Loucy (cell line): Measurements from ENCODE around the gene SELL.

Experiments
- EZH2phosphoT487 ChIP-seq: fragments of 200-600 bp; IDR thresholded peaks from 2 replicates; pipeline ENCODE4 v1.6.1; 2018; ENCODE audit warnings: antibody characterized with exemption, mild to moderate bottlenecking, moderate library complexity, borderline replicate concordance
- TF ChIP-seq, protein P1 (sequence below): fragments of 200-600 bp; sonication (generic); conservative IDR thresholded peaks from 2 replicates; pipeline ENCODE4 v1.5.1; 2014; ENCODE audit warnings: mild to moderate bottlenecking, antibody characterized with exemption, low read length

- TF ChIP-seq, protein P1, sequence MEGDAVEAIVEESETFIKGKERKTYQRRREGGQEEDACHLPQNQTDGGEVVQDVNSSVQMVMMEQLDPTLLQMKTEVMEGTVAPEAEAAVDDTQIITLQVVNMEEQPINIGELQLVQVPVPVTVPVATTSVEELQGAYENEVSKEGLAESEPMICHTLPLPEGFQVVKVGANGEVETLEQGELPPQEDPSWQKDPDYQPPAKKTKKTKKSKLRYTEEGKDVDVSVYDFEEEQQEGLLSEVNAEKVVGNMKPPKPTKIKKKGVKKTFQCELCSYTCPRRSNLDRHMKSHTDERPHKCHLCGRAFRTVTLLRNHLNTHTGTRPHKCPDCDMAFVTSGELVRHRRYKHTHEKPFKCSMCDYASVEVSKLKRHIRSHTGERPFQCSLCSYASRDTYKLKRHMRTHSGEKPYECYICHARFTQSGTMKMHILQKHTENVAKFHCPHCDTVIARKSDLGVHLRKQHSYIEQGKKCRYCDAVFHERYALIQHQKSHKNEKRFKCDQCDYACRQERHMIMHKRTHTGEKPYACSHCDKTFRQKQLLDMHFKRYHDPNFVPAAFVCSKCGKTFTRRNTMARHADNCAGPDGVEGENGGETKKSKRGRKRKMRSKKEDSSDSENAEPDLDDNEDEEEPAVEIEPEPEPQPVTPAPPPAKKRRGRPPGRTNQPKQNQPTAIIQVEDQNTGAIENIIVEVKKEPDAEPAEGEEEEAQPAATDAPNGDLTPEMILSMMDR, result no peak
- TF ChIP-seq EZH2phosphoT487, result no peak
Measured at GRCh38 chr1:169739980-169740379, 28.6 kb upstream of the SELL start.
